DMS 273 treated with DMSO at 0.1 percent for 48 hours (cell line): ENCODE data around the gene PCK1.

Experiments
- DNase-seq: peaks from one replicate; lab custom pipeline; 2025; lab: John Stamatoyannopoulos, UW

The PCK1 gene

DNA sequence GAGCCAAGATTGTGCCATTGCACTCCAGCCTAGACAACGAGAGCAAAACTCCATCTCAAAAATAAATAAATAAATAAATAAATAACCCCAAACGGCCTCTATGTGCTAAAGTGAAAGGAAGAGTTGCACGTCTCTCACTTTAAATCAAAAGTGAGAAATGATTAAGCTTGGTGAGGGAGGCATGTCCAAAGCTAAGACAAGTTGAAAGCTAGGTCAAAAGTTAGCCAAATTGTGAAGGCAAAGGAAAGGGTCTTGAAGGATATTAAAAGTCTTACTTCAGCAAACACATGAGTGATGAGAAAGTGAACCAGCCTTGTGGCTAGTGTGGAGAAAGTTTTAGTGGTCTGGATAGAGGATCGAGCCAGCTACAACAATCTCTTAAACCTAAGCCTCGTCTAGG lies 45.0 kb downstream of the PCK1 start:
- no peak for DNase-seq

DNA sequence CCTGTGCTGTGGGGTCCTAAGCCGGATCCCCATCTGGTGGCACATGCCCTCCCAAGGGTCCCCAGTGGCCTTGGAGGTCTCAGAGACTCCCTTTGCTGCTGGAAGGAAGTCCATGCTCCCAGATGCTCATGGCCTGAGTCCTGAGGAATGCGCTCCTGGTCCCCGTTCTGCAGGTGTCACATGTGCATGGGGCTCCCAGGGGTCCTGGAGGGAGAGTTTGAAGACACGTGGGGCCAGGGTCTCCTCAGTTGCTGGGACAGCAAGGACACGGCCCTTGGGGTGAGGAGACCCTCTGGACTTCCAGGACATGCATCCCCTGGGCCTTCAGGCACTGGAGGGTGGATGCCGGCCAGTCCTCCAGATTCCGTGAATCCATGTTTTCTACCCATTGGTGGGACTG lies 47.6 kb downstream of the PCK1 start:
- no peak for DNase-seq

DNA sequence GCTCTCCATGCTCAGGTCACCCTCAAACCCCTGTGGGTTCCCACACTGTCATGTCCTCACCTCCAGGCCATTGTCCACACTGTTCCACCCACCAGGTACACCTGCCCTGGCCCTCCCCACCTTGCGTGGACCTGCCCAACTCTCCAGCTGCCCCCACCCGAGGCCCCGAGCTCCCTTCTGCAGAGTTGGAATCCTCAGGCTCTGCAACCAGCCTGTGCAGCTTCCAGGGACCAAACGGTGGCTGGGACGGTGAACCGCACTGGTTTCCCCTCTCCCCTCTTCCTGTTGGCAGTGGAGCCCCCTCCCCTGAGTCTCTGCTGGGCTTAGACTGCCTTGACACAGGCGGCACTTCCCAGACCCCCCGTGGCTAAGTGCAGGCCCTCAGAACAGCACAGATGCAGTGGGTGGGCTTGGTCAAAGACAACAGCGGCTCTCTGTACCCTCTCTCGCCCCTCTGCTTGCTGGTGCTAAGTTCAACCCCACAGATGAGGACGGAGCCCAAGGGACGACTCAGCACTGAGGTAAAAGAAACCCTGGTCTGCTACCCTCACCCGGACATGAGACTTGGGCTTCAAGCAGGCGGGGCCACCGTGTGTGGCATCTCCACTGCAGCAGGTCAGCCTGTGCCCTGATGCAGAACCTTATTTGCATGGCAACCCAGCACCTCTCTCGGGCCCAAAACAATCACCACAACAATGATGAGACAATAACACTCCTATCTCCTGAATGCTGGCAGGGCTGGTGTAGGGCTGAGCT lies 48.4 kb downstream of the PCK1 start:
- no peak for DNase-seq

DNA sequence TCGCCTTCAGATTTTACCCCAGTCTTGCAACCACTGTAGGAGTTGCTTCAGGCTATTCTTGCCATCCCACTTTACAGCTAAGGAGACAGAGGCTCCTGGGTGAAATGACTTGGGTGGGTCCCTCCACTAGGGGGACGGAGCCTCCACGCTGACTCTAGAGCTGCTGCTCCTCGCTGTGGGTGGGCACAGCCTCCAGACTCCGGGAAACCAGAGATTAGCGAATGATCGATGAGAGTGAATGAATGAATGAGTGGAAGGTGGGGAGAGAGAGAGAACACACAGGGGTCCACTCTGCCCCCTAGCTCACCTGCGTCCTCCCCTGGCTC lies 48.9 kb downstream of the PCK1 start:
- no peak for DNase-seq

DNA sequence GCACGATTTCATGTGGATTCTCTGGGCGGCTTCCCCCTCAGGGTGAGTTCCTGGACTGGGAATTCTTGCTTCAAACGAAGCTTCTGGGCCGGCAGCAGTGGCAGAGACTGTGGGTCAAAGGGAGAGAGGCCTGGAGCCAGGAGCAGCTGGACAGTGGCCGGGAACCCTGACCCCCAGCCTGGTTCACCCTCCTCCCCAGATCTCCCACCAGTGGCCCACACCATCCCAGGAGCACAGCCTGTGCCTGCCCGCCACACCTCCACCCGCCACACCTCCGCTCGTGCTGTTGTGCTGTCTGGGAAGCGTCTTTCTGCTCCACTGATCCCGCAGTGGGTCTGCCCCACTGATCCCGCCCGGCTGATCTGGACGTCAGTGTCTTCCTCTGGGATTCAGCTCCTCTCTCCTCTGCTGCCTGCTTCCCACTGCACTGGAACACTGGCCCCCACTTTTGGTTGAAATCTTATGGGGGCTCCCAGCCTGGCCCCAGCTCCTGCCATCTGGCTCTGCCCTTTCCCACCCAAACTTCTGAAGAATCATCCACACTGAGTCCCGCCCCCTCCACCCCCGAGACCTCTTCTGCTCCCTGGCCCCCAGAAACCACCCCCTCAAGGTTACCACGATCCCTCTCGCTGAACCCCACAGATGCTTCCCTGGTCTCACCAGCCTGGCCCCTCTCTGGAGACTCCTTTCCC lies 49.5 kb downstream of the PCK1 start:
- no peak for DNase-seq

DNA sequence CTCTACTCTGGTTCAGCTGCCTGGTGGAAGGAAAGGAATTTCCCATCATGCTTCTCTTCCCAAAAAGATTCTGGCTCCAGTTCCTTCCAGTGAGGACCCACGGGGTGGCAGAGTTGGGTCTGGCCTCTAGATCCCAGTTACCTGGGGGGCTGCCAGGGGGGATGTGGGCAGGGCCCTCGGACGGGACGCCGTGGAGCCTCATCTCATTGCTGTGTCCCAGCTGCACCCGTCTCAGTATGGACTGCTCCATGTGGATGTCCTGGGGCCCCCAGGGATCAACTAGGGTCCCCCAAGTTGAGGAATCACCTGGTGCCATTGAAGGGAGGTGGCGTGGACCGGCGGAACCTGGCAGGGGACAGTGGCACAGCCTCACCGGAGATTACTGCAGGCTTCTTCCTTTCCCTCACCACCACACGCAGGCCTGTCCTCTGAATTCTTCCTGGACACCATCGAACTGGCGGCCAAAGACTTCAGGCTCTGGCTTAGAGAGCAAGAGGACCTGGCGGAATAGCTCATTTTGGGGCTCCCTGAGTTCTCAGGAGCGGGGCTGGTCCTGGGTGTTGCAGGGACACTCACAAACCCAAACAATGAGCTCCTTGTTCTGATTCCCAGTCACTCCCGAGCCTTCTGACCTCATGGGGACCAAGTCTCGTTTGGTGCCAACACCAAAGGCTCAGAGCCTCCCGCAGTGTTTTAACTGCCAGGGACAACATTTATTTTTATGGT lies 50.8 kb downstream of the PCK1 start:
- no peak for DNase-seq

DNA sequence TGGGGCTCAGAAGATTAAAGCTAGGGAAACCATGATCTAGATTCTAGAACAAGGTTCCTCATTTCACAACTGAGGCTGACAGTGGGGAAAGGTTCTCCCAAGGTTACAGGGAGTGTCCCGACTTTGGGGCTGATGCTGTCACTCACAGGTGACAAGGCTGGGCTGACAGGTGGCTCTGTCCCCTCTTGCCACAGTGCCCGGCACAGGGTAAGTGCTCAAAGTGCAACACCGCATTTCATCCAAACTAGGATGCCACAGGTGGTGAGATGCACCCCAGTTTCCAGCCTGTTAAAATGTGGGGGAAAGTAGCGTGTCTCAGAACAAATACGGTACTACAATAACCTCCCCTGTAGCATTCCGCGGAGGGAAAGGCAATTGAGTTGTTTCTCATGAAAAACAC lies 51.5 kb downstream of the PCK1 start:
- no peak for DNase-seq

DNA sequence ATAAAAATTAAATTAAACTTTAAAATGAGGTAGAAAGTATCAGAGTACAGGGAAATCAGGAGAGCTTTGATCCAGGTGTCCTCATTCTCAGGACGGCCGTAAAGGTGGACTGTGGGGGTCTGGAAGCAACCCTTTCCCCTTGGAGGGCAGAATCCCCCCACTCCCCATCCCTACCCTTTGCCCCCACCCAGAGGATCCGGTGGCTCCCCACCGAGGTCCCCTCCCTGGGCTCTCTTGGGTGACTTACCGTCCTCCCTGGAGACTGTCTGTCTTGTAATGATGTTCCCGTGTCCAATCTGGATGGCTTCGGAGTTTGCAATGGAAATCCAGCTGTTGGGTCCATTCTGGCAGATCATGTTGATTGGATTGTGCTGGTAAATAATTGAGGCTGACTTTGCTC lies 52.0 kb downstream of the PCK1 start:
- no peak for DNase-seq

DNA sequence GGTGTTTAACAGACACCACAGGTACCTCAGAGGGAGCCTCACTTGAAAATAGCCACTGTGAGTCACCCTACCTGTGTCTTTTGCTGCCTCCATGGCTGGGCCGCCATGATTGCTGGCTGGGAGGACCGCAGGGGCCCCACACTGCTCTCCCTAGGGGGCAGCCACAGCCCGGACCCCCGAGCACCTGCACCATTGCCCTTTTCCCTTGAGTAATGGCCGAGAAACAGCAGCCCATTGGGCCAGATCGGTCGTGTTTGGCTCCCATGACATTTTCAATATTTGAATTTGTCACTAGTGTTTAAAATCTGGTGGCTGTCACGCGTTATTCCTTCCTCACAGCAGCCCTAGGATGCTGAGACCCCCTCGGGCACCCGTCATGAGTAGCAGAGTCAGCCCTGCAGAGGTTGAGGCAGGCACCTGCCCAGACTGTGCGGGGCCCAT lies 52.6 kb downstream of the PCK1 start:
- no peak for DNase-seq

DNA sequence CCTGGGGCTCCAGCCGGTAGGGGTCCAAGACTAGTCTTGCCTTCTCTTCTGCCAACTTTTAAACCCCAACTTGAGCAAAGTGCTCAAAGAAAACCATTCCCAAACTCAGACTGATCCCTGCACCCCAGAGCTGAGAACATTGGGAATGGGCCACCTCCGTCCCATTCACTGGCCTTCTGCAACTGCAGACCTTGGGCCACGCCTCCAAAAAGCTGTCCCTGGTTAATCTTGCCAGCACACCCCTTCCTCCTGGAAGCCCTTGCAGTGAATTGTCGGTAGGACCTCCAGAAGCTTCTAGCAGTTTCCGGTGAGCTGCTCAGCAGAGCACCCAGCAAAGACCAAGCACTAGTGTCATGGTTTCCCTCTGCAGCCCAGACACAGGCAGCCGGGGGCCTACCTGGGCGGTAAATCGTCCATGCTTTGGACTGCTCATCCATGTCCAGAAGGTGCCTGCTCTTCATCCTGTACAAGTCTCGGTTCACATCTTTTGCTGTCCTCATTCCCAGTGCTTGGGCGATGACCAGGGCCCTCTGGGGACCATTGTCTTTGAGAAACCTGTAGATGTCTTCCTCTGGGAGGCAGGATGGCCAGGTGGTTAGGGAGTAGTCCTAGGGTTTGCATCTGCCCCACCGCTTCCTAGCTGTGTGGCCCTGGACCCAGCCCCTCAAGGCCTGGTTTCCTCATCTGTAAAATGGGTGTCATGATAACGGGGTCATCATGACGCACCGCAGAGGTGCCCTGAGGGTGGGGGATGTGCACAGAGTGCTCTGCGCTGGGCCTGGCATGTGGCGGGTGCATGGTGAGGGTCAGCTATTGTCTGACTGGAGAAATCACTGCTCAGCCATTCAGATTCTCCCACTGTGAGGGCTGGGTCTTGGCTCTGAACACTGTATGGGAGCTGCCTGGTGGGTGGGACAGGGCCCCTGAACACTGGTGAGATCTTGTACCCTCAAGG lies 53.9 kb downstream of the PCK1 start:
- no peak for DNase-seq

DNA sequence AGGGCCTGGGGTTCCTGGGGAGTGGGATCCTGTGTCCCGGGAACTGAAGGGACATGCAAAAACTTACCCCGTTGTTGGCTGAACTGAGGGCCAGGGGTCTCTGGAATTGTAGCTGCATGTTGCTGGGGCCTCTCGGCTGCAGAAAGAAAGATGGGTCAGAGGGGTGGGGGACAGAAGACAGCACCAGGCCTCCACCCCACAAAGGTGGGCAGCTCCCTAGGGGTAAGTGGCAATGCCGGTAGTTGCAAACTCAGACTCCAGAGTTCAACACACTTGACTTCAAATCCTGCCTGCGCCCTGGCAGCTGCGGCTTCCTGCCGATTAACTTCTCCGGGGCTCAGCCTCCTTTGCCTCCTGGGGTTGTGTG lies 54.5 kb downstream of the PCK1 start:
- no peak for DNase-seq

DNA sequence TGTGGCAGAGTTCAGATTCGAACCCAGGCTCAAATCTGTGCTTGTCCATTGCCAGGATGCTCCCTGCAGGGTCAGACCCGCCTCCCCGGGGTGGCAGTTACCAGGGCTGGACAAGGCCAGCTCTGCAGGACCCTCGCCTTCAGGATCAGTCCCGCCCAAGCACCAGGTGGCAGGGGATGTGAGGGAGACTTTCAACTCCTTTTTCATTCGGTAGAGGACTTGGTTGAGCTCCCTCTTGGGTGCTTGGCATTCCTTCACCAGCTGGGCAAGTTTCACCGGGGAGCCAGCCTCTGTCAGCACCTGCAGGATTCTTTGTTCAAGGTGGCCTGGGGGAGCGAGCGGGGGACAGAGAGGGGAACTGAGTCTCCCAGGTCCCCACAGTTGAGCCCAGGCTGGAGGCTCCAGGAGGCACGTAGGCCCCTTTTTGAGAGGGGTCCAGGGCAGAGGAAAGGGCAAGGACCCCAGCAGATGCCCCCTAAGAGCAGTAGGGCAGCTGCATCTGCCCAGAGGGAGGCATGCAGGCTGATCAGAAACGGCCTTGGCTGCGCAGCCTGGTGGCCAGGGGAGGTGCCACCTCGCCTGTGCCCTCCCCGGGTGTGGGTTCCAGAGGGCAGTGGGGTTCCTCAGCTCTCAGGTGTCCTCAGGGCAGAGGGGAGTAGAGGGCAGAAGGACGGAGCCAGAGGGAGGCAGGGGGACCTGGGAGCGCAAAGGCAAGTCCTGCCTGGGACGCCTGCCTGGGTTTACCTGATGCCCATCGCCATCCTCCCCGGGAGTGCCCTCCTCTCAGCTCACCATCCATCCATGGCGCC lies 55.4 kb downstream of the PCK1 start:
- no peak for DNase-seq

DNA sequence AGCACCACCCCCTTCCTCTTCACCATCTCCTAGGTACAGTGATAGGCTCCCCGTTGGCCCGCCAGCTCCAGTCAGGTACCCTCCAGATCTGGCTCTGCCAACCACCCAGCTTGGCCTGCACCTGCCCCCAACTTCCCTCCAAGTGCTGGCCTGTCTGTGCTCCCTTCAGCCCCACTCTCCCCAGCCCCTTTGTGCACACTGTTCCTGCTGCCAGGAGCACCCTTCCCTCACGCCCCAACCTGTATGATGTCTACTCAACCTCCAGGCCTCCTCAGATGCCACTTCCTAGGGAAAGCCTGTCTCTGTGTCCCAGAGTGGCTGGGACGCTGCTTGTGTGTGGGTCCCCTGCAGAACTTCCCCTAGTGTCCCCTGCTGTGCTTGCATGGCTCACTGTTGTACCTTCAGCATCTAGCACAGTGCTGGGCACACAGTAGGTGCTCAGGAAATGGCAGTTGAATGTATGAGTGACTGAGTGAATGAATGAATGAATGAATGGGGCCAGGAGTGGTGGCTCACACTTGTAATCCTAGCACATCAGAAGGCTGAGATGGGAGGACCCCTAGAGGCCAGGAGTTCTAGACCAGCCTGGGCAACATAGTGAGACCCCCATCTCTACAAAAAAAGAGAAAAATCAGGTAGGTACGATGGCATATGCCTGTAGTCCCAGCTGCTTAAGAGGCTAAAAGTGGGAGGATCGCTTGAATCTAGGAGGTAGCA lies 56.3 kb downstream of the PCK1 start:
- DNase-seq: no peak
